Esophagus squamous epithelium (tissue), 5 donors: ENCODE measurements around the gene DCHS1. TPM values are rescaled to one million over a fixed set of nuclear protein-coding genes. Genes with fewer than 3 reads are reported as not detected.

Source experiments
- DNase-seq: peaks from one replicate; lab custom pipeline; 2025; lab: John Stamatoyannopoulos, UW
- H3K27ac ChIP-seq, 4 donors: fragments of 200-600 bp; sonication (generic); one replicate each; pipeline ENCODE4 v1.5.1; 2016 to 2019; ENCODE audit warnings: mild to moderate bottlenecking in 1 of 4
- H3K27me3 ChIP-seq, 4 donors: fragments of 200-600 bp; sonication (generic); 1 replicate in 3 of 4; 2 replicates in 1 of 4; pipeline versions ENCODE4 v1.5.1 to v1.6.0; 2017 to 2021; ENCODE audit warnings: antibody characterized with exemption in 1 of 4
- H3K36me3 ChIP-seq, 3 donors: fragments of 200-600 bp; sonication (generic); one replicate each; pipeline ENCODE4 v1.5.1; 2016 to 2019
- H3K4me1 ChIP-seq, 3 donors: fragments of 200-600 bp; sonication (generic); one replicate each; pipeline ENCODE4 v1.5.1; 2017 to 2019
- H3K4me3 ChIP-seq, 4 donors: fragments of 200-600 bp; sonication (generic); 1 replicate in 3 of 4; 2 replicates in 1 of 4; pipeline ENCODE4 v1.5.1; 2016 to 2019; ENCODE audit warnings: mild to moderate bottlenecking in 2 of 4, moderate library complexity in 1 of 4
- H3K9me3 ChIP-seq, 3 donors: fragments of 200-600 bp; sonication (generic); one replicate each; pipeline ENCODE4 v1.5.1; 2016 to 2019
- POLR2A ChIP-seq, 4 donors: fragments of 450-650 bp; IDR thresholded peaks; one replicate each; pipeline ENCODE4 v1.6.1; 2017; ENCODE audit warnings: antibody characterized with exemption in 4 of 4, mild to moderate bottlenecking in 4 of 4, moderate library complexity in 3 of 4
- WGBS, 2 donors: methylation state at CpG; one replicate each; pipeline ENCODE4 v1.1.5; 2018; 5-methylcytosine and 5-hydroxymethylcytosine counted together
- intact Hi-C: fragments of 100-400 bp; cut with DNase I; formaldehyde crosslinking; loops from one replicate; pipeline ENCODE4 v1.15.0; 2022
- total RNA-seq, 4 donors: library from RNA; depleted of rRNA; stranded (reverse); fragments of >200 nt; gene quantifications; one replicate each; pipeline ENCODE4 v1.1.0, GENCODE V29; 2016
- TF ChIP-seq, protein P1 (sequence below), 6 experiments: fragments of 450-650 bp in 4 of 6; fragments of 200-600 bp in 2 of 6; sonication (generic) in 2 of 6; IDR thresholded peaks; one replicate each; pipeline ENCODE4 v1.5.1; 2016 to 2019; ENCODE audit warnings: antibody characterized with exemption in 6 of 6, mild to moderate bottlenecking in 4 of 6, moderate library complexity in 4 of 6
- donor health status: DM: yes; HTN: yes; CAD: no.

DCHS1 gene
- total RNA-seq, 4 donors from 2014 or later, result 1.1 to 9.9 (median 2.3) TPM

DNA sequence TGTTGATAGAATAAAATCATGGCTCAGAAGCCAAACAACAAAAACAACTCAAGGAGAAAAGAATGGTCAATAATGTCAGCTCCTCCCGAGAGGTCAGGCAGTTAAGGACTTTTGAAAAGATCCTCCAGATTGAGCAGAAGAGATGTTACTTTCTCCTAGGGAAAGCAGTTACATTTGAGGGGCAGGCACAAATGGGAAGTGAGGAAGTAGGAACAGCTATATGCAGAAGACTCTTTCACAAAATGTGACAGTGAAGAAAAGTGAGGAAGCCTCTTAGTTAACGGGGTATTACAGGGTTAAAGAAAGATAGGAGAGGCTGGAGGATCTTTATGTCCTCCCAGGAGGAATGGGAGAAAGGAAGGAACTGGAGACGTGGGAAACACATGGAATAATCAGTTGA is 3.4 kb downstream of the DCHS1 start:
- Histone ChIP-seq H3K27me3 (peaks cover 0 to 56% (median 0%) of the 10 kb centered on the region in 4 donors), H3K36me3 (no peaks in the 10 kb centered on the region), H3K4me1 (peaks cover 0 to 42% (median 7%) of the 10 kb centered on the region in 3 donors), H3K9me3 (no peaks in the 10 kb centered on the region), H3K27ac (no peak overlapping the region), H3K4me3 (no peak overlapping the region)
- no peak for DNase-seq
- TF ChIP-seq, protein P1, sequence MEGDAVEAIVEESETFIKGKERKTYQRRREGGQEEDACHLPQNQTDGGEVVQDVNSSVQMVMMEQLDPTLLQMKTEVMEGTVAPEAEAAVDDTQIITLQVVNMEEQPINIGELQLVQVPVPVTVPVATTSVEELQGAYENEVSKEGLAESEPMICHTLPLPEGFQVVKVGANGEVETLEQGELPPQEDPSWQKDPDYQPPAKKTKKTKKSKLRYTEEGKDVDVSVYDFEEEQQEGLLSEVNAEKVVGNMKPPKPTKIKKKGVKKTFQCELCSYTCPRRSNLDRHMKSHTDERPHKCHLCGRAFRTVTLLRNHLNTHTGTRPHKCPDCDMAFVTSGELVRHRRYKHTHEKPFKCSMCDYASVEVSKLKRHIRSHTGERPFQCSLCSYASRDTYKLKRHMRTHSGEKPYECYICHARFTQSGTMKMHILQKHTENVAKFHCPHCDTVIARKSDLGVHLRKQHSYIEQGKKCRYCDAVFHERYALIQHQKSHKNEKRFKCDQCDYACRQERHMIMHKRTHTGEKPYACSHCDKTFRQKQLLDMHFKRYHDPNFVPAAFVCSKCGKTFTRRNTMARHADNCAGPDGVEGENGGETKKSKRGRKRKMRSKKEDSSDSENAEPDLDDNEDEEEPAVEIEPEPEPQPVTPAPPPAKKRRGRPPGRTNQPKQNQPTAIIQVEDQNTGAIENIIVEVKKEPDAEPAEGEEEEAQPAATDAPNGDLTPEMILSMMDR (IDR thresholded peaks at IDR 0.05), result no peak
- intact Hi-C loops, result no loop called here
- WGBS, 2 donors, result 48 to 65% methylated on average over 3 of the region's 3 CpGs

DNA sequence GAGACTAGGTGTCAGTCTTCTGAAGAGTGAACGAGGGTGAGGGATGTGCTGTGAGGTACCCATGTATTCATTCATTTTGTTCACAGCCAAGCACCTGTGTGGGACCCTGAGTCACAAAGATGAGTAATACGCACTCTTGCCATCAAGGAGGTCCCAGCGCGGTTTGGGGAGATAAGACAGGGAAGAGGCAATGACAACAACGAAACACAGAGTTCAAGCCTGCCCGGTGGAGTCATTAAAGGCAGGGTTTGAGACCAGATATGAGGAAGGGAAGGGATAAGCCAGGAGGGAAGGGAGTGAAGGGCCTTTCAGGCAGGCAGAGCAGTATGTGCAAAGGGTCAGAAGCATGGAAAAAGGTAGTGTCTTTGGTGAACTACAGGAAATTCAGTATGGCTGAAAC is 4.6 kb downstream of the DCHS1 start:
- no peaks in the 10 kb centered on the region for H3K36me3 ChIP-seq
- TF ChIP-seq, protein P1 (IDR thresholded peaks at IDR 0.05), result no peak
- TF ChIP-seq POLR2A (IDR thresholded peaks at IDR 0.05), result no peak
- H3K4me3 ChIP-seq, result no peak overlapping the region
- intact Hi-C loops, result no loop called here
- peaks cover 10 to 48% (median 19%) of the 10 kb centered on the region in 3 donors for H3K4me1 ChIP-seq
- whole genome bisulfite sequencing, 2 donors, result 48 to 76% methylated on average over 6 of the region's 6 CpGs
- no peak overlapping the region for H3K27ac ChIP-seq
- no peaks in the 10 kb centered on the region for H3K9me3 ChIP-seq
- H3K27me3 ChIP-seq, result peaks cover 0 to 44% (median 0%) of the 10 kb centered on the region in 4 donors
- no peak for DNase-seq

DNA sequence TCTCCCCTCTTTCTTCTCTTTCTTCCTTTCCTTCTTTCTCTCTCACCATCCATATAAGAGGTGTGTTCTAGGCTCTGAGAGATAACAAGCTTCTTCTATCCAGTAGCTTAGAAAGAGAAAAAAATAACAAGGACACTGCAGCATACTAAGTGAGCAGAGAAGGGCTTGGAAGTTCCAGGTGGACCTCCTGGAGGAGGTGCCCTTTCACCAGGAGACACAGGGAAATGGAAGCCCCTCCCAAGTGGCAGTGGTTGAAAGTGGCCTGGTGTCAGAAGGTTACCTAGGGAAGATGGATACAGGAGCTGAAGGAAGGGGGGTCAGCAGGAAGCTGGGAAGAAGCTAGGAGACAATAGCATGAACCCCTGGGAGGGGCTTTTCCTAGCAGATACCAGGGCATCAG is 5.5 kb downstream of the DCHS1 start:
- intact Hi-C loops, result no loop called here
- peaks cover 15 to 52% (median 23%) of the 10 kb centered on the region in 3 donors for H3K4me1 ChIP-seq
- H3K9me3 ChIP-seq, result no peaks in the 10 kb centered on the region
- no peaks in the 10 kb centered on the region for H3K36me3 ChIP-seq
- no peak for DNase-seq
- H3K27ac ChIP-seq, result no peak overlapping the region
- no peak overlapping the region for H3K4me3 ChIP-seq
- no peak for TF ChIP-seq POLR2A (IDR thresholded peaks at IDR 0.05)
- H3K27me3 ChIP-seq, result peaks cover 0 to 35% (median 0%) of the 10 kb centered on the region in 4 donors

- no peak for TF ChIP-seq POLR2A (IDR thresholded peaks at IDR 0.05)
- TF ChIP-seq, protein P1 (IDR thresholded peaks at IDR 0.05), result no peak
- Histone ChIP-seq H3K4me1 (peaks cover 15 to 43% (median 23%) of the 10 kb centered on the region in 3 donors), H3K36me3 (no peaks in the 10 kb centered on the region), H3K27ac (peak overlapping the region in 1 of 4 donors; percentile 45), H3K4me3 (no peak overlapping the region), H3K9me3 (no peaks in the 10 kb centered on the region), H3K27me3 (peaks cover 0 to 20% (median 0%) of the 10 kb centered on the region in 4 donors)
- 44 to 79% methylated on average over 1 of the region's 1 CpG for WGBS, 2 donors
- DNase-seq, result no peak
- intact Hi-C loops, result no loop called here
These were observed 7.1 kb downstream of the DCHS1 start for GRCh38 chr11:6648501-6648900.

GRCh38 chr11:6647836-6648235 is 7.8 kb downstream of the DCHS1 start:
- Histone ChIP-seq H3K4me3 (no peak overlapping the region), H3K9me3 (no peaks in the 10 kb centered on the region), H3K27ac (peak overlapping the region in 2 of 4 donors; percentile 68 to 77), H3K36me3 (no peaks in the 10 kb centered on the region), H3K27me3 (peaks cover 0 to 19% (median 0%) of the 10 kb centered on the region in 4 donors), H3K4me1 (peaks cover 15 to 41% (median 23%) of the 10 kb centered on the region in 3 donors)
- DNase-seq, result no peak
- TF ChIP-seq, protein P1 (IDR thresholded peaks at IDR 0.05), result no peak
- TF ChIP-seq POLR2A (IDR thresholded peaks at IDR 0.05), result no peak
- intact Hi-C loops, result no loop called here
- 80 to 86% methylated on average over 2 of the region's 2 CpGs for WGBS, 2 donors
